Measurements from ENCODE around the gene HPS4. TPM values are rescaled to one million over a fixed set of nuclear protein-coding genes. Genes with fewer than 3 reads are reported as not detected.

Gene HPS4
- total and polyA plus RNA-seq, 3 donors from 2014 or later = 68.8 to 110 (median 103) TPM

- Histone ChIP-seq H3K4me1 (peaks cover 42% of the 10 kb centered on the region), H3K27ac (peak overlapping the region in 1 of 2 donors; percentile 98), H3K36me3 (ENCODE audit: low read depth, missing control alignments) (no peaks in the 10 kb centered on the region), H3K27me3 (no peaks in the 10 kb centered on the region), H3K4me3 (peak overlapping the region; percentile 87 to 97), H3K9me3 (no peaks in the 10 kb centered on the region)
- no peak for DNase-seq
- TF ChIP-seq CTCF (IDR thresholded peaks at IDR 0.05) (no peak), POLR2A (IDR thresholded peaks at IDR 0.05) (no peak)
- intact Hi-C loops (cut with DNase I; ENCODE audit: low total_unique reads) = no loop called here
- WGBS, 2 donors = 5% methylated on average over 6 of the region's 6 CpGs
These were observed 750 bp upstream of the HPS4 start for GRCh38 chr22:26484360-26484706.

- peak overlapping the region; percentile 87 to 97 for H3K4me3 ChIP-seq
- no peak for TF ChIP-seq POLR2A (IDR thresholded peaks at IDR 0.05)
- no peak for TF ChIP-seq CTCF (IDR thresholded peaks at IDR 0.05)
- 1% methylated on average over 7 of the region's 7 CpGs for WGBS, 2 donors
- no peaks in the 10 kb centered on the region for H3K36me3 ChIP-seq (ENCODE audit: low read depth, missing control alignments)
- no peaks in the 10 kb centered on the region for H3K9me3 ChIP-seq
- peak overlapping the region; percentile 96 to 98 for H3K27ac ChIP-seq
- no peaks in the 10 kb centered on the region for H3K27me3 ChIP-seq
- DNase-seq = no peak
- H3K4me1 ChIP-seq = peaks cover 47% of the 10 kb centered on the region
- intact Hi-C loops (cut with DNase I; ENCODE audit: low total_unique reads) = no loop called here
These were observed 542 bp downstream of the HPS4 start for GRCh38 chr22:26483043-26483438.

DNA sequence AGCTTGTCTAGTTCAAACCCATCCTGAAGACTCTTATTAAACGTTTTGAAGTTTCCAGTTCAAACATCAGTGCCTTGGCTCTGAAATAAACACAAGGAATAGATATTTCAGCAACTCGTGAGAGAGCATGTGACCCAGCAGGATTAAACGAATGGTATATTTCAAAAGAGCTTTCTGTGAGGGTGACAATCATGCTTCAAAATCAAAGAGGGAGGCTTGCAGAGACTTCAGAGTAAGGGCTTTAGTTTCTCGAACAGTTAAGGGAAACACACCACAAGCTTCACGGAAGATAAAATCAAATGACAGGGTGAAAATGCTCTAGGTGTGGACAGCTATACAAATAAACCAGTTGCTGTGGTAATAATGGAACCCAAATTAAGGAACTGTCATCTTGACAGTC, 1.4 kb downstream of the HPS4 start:
- intact Hi-C loops (cut with DNase I; ENCODE audit: low total_unique reads) = no loop called here
- peaks cover 47% of the 10 kb centered on the region for H3K4me1 ChIP-seq
- TF ChIP-seq POLR2A (IDR thresholded peaks at IDR 0.05) (no peak), CTCF (IDR thresholded peaks at IDR 0.05) (no peak)
- H3K27me3 ChIP-seq = no peaks in the 10 kb centered on the region
- DNase-seq = no peak
- no peaks in the 10 kb centered on the region for H3K36me3 ChIP-seq (ENCODE audit: low read depth, missing control alignments)
- 35 to 59% methylated on average over 5 of the region's 5 CpGs for WGBS, 2 donors
- H3K4me3 ChIP-seq = no peak overlapping the region
- H3K27ac ChIP-seq = no peak overlapping the region
- H3K9me3 ChIP-seq = no peaks in the 10 kb centered on the region

- H3K4me3 ChIP-seq = no peak overlapping the region
- WGBS, 2 donors = 72 to 81% methylated on average over 4 of the region's 4 CpGs
- no peak for DNase-seq
- H3K4me1 ChIP-seq = peaks cover 47% of the 10 kb centered on the region
- H3K27me3 ChIP-seq = no peaks in the 10 kb centered on the region
- H3K27ac ChIP-seq = no peak overlapping the region
- TF ChIP-seq CTCF (IDR thresholded peaks at IDR 0.05) (no peak), POLR2A (IDR thresholded peaks at IDR 0.05) (no peak)
- H3K36me3 ChIP-seq (ENCODE audit: low read depth, missing control alignments) = no peaks in the 10 kb centered on the region
- intact Hi-C loops (cut with DNase I; ENCODE audit: low total_unique reads) = no loop called here
- no peaks in the 10 kb centered on the region for H3K9me3 ChIP-seq
These were observed 1.9 kb downstream of the HPS4 start for GRCh38 chr22:26481694-26482093.

GRCh38 chr22:26481112-26481693, 2.4 kb downstream of the HPS4 start:
- 70 to 73% methylated on average over 6 of the region's 6 CpGs for WGBS, 2 donors
- no peak for TF ChIP-seq CTCF (IDR thresholded peaks at IDR 0.05)
- no peak for TF ChIP-seq POLR2A (IDR thresholded peaks at IDR 0.05)
- Histone ChIP-seq H3K4me3 (no peak overlapping the region), H3K4me1 (peaks cover 47% of the 10 kb centered on the region), H3K36me3 (ENCODE audit: low read depth, missing control alignments) (no peaks in the 10 kb centered on the region), H3K9me3 (no peaks in the 10 kb centered on the region), H3K27ac (no peak overlapping the region), H3K27me3 (no peaks in the 10 kb centered on the region)
- DNase-seq = no peak
- intact Hi-C loops (cut with DNase I; ENCODE audit: low total_unique reads) = no loop called here
